GM21381 (cell line): ENCODE data around the gene SLC22A5.
"Not testable (repeated sequence)": the region's sequence is repeated elsewhere in the genome, so short reads cannot be mapped to it uniquely, and the experiment has no call there.

ENCODE experiments used
- ATAC-seq: cut with Tn5 transposase; IDR thresholded peaks from one replicate; pipeline ENCODE4 v1.9.1; 2021; ENCODE audit warnings: mild to moderate bottlenecking, moderate library complexity; ENCODE audit not compliant: unreplicated experiment

Gene SLC22A5

GRCh38 chr5:132386644-132387286 is 17.3 kb downstream of the SLC22A5 start:
- peak; percentile 78 for ATAC-seq

- ATAC-seq, result no peak
Observed at GRCh38 chr5:132387640-132388117, 18.2 kb downstream of the SLC22A5 start.

GRCh38 chr5:132388244-132389050 is 18.9 kb downstream of the SLC22A5 start:
- no peak for ATAC-seq

- no peak for ATAC-seq
Observed at GRCh38 chr5:132389051-132389331, 19.5 kb downstream of the SLC22A5 start.

GRCh38 chr5:132389585-132390286 is 20.2 kb downstream of the SLC22A5 start:
- no peak for ATAC-seq

- no peak for ATAC-seq
Observed at GRCh38 chr5:132391247-132391646, 21.7 kb downstream of the SLC22A5 start.

GRCh38 chr5:132391870-132392269 is 22.4 kb downstream of the SLC22A5 start:
- ATAC-seq, result no peak

GRCh38 chr5:132392411-132392810 is 22.9 kb downstream of the SLC22A5 start:
- no peak for ATAC-seq

GRCh38 chr5:132392978-132393825 is 23.7 kb downstream of the SLC22A5 start:
- no peak for ATAC-seq

- ATAC-seq, result no peak
Observed at GRCh38 chr5:132394667-132395259, 25.3 kb downstream of the SLC22A5 start.

GRCh38 chr5:132396589-132397031 is 27.1 kb downstream of the SLC22A5 start:
- no peak for ATAC-seq

GRCh38 chr5:132397224-132397623 is 27.7 kb downstream of the SLC22A5 start:
- no peak for ATAC-seq

GRCh38 chr5:132397936-132398675 is 28.6 kb downstream of the SLC22A5 start:
- ATAC-seq, result not testable (repeated sequence)

GRCh38 chr5:132404041-132404440 is 34.5 kb downstream of the SLC22A5 start:
- ATAC-seq, result not testable (repeated sequence)

- ATAC-seq, result no peak
Observed at GRCh38 chr5:132405646-132406045, 36.1 kb downstream of the SLC22A5 start.

GRCh38 chr5:132406144-132406783 is 36.8 kb downstream of the SLC22A5 start:
- ATAC-seq, result no peak

- no peak for ATAC-seq
Observed at GRCh38 chr5:132407970-132408369, 38.5 kb downstream of the SLC22A5 start.

GRCh38 chr5:132408456-132408855 is 38.9 kb downstream of the SLC22A5 start:
- ATAC-seq, result no peak

- no peak for ATAC-seq
Observed at GRCh38 chr5:132408965-132409364, 39.5 kb downstream of the SLC22A5 start.
